ENCODE measurements around the gene TRIM27.
"Not testable (repeated sequence)": the region's sequence is repeated elsewhere in the genome, so short reads cannot be mapped to it uniquely, and the experiment has no call there.

The TRIM27 gene

GRCh38 chr6:28941684-28942448, 18.1 kb upstream of the TRIM27 start:
- no peak for DNase-seq (ENCODE audit: low read depth)

- DNase-seq (ENCODE audit: low read depth): peak; percentile 76
Observed at GRCh38 chr6:28940858-28941683, 17.3 kb upstream of the TRIM27 start.

GRCh38 chr6:28940294-28940857, 16.6 kb upstream of the TRIM27 start:
- peak; percentile 52 for DNase-seq (ENCODE audit: low read depth)

GRCh38 chr6:28933069-28933468, 9.3 kb upstream of the TRIM27 start:
- no peak for DNase-seq (ENCODE audit: low read depth)

GRCh38 chr6:28929887-28930620, 6.3 kb upstream of the TRIM27 start:
- DNase-seq (ENCODE audit: low read depth): no peak

- DNase-seq (ENCODE audit: low read depth): not testable (repeated sequence)
Observed at GRCh38 chr6:28929339-28929738, 5.6 kb upstream of the TRIM27 start.

GRCh38 chr6:28927846-28928245, 4.1 kb upstream of the TRIM27 start:
- no peak for DNase-seq (ENCODE audit: low read depth)

- DNase-seq (ENCODE audit: low read depth): peak; percentile 28
Observed at GRCh38 chr6:28922821-28923317, 916 bp downstream of the TRIM27 start.

GRCh38 chr6:28922004-28922820, 1.6 kb downstream of the TRIM27 start:
- DNase-seq (ENCODE audit: low read depth): no peak

- no peak for DNase-seq (ENCODE audit: low read depth)
Observed at GRCh38 chr6:28920281-28920680, 3.5 kb downstream of the TRIM27 start.

- no peak for DNase-seq (ENCODE audit: low read depth)
Observed at GRCh38 chr6:28914941-28915340, 8.8 kb downstream of the TRIM27 start.

GRCh38 chr6:28910901-28911690, 12.7 kb downstream of the TRIM27 start:
- no peak for DNase-seq (ENCODE audit: low read depth)

- DNase-seq (ENCODE audit: low read depth): no peak
Observed at GRCh38 chr6:28907394-28907793, 16.4 kb downstream of the TRIM27 start.

- no peak for DNase-seq (ENCODE audit: low read depth)
Observed at GRCh38 chr6:28906669-28907068, 17.1 kb downstream of the TRIM27 start.

- no peak for DNase-seq (ENCODE audit: low read depth)
Observed at GRCh38 chr6:28903686-28904085, 20.1 kb downstream of the TRIM27 start.

- no peak for DNase-seq (ENCODE audit: low read depth)
Observed at GRCh38 chr6:28901831-28902230, 22.0 kb downstream of the TRIM27 start.

- DNase-seq (ENCODE audit: low read depth): no peak
Observed at GRCh38 chr6:28900577-28901256, 23.1 kb downstream of the TRIM27 start.

- no peak for DNase-seq (ENCODE audit: low read depth)
Observed at GRCh38 chr6:28898710-28898965, 25.1 kb downstream of the TRIM27 start.

- no peak for DNase-seq (ENCODE audit: low read depth)
Observed at GRCh38 chr6:28897369-28897745, 26.4 kb downstream of the TRIM27 start.

All from activated T-cell treated with anti-CD3 and anti-CD28 coated beads for 24 hours (primary cell).